ENCODE data around the gene CBFA2T3.
"Not testable (repeated sequence)": the region's sequence is repeated elsewhere in the genome, so short reads cannot be mapped to it uniquely, and the experiment has no call there.

The CBFA2T3 gene

DNA sequence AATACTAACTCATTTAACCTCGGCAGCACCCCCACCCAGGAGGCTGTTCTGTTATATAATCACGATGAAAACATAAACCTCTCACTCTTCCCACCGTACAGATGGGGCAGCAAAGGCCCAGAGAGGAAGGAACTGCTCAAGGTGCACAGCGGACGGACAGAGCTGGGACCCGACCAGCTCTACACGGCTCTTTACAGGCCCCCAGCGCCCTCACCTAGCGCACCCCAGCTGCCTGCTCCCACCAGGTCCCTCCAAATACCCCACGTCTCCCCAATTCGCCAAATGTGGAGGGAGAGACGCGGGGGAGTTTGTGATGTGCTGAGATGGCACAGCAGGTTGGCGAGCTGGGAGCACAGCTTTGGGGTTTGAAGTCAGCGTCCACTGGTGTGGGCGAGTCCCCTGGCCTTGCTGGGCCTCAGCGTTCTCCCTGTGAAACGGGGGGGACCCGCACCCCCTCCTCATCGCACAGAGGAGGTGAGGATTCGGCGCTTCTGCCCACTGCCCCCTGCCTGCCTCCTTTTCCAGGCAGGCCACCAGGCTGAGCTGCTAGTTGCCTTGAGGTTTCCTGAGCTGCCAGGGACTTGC, 54.1 kb downstream of the CBFA2T3 start:
- Histone ChIP-seq H3K27me3 (peaks cover 0 to 86% of the 10 kb centered on the region in 2 donors), H3K36me3 (no peaks in the 10 kb centered on the region), H3K27ac (no peak overlapping the region), H3K9me3 (no peaks in the 10 kb centered on the region), H3K4me3 (no peak overlapping the region), H3K4me1 (peaks cover 0 to 21% (median 14%) of the 10 kb centered on the region in 4 donors)
- intact Hi-C loops (cut with DNase I; ENCODE audit: low total_unique reads): no loop called here
- TF ChIP-seq, protein P1, sequence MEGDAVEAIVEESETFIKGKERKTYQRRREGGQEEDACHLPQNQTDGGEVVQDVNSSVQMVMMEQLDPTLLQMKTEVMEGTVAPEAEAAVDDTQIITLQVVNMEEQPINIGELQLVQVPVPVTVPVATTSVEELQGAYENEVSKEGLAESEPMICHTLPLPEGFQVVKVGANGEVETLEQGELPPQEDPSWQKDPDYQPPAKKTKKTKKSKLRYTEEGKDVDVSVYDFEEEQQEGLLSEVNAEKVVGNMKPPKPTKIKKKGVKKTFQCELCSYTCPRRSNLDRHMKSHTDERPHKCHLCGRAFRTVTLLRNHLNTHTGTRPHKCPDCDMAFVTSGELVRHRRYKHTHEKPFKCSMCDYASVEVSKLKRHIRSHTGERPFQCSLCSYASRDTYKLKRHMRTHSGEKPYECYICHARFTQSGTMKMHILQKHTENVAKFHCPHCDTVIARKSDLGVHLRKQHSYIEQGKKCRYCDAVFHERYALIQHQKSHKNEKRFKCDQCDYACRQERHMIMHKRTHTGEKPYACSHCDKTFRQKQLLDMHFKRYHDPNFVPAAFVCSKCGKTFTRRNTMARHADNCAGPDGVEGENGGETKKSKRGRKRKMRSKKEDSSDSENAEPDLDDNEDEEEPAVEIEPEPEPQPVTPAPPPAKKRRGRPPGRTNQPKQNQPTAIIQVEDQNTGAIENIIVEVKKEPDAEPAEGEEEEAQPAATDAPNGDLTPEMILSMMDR (IDR thresholded peaks at IDR 0.05): no peak
- no peak for DNase-seq

DNA sequence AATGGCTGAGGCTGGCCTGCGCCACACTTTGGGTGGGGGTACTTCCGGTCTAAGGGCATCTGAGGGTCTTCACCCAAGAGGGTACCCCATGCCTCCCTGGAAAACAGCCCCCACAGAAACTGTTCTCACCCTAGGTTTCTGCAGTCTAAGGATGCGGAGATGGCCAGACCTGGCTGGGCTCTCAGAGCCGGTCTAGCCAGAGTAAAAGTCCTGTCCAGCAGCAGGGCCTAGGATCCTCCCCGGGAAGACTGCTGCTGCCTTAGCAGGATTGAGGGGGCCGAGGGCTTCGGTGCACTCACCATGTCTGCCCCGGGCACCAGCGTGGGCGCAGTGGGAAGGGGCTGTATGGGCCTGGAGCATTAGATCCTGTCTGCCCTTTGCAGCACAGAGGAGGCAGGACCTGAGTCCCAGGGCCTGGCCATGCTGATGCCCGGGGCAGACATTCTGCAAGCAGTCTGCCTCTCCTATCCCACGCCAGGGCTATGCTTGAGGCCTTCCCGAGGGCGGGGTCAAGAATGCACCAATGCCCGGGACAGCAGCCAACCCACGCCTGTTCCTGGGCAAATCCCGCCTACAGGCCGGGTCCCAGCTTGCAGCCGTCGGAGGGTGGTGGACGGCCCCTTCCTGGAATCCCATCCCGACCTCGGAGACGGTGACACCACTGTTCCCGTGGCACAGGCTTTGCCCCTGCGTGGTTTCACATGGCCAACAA, 54.7 kb downstream of the CBFA2T3 start:
- H3K4me1 ChIP-seq: peaks cover 0 to 21% (median 14%) of the 10 kb centered on the region in 4 donors
- DNase-seq: peak; percentile 76 to 78
- H3K27me3 ChIP-seq: peaks cover 0 to 86% of the 10 kb centered on the region in 2 donors
- H3K9me3 ChIP-seq: no peaks in the 10 kb centered on the region
- no peaks in the 10 kb centered on the region for H3K36me3 ChIP-seq
- H3K27ac ChIP-seq: no peak overlapping the region
- no peak overlapping the region for H3K4me3 ChIP-seq
- intact Hi-C loops (cut with DNase I; ENCODE audit: low total_unique reads): no loop called here
- TF ChIP-seq, protein P1 (IDR thresholded peaks at IDR 0.05): no peak

DNA sequence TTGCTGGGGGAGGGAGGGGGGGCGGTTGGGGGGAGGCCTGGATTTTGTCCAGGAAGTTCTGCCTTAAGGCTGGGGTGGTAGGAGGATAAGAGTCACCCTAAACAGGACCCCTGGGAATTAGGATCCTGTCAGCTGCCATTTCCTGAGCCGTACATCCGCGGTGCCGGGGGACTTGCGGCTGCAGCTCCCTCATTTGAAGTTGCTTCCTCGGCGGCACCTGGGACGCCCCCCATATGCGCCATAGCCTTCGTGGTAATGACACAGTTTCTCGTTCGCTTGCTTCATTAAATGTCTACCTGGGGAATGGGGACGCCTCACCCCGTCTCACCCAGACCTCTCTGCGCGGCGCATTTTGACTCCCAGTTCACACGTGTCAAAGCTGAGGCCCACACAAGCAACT, 55.4 kb downstream of the CBFA2T3 start:
- H3K4me3 ChIP-seq: no peak overlapping the region
- H3K27ac ChIP-seq: no peak overlapping the region
- no peaks in the 10 kb centered on the region for H3K9me3 ChIP-seq
- H3K36me3 ChIP-seq: no peaks in the 10 kb centered on the region
- H3K27me3 ChIP-seq: peaks cover 0 to 83% of the 10 kb centered on the region in 2 donors
- peaks cover 0 to 21% (median 14%) of the 10 kb centered on the region in 4 donors for H3K4me1 ChIP-seq
- intact Hi-C loops (cut with DNase I; ENCODE audit: low total_unique reads): no loop called here
- DNase-seq: no peak
- TF ChIP-seq, protein P1 (IDR thresholded peaks at IDR 0.05): no peak

DNA sequence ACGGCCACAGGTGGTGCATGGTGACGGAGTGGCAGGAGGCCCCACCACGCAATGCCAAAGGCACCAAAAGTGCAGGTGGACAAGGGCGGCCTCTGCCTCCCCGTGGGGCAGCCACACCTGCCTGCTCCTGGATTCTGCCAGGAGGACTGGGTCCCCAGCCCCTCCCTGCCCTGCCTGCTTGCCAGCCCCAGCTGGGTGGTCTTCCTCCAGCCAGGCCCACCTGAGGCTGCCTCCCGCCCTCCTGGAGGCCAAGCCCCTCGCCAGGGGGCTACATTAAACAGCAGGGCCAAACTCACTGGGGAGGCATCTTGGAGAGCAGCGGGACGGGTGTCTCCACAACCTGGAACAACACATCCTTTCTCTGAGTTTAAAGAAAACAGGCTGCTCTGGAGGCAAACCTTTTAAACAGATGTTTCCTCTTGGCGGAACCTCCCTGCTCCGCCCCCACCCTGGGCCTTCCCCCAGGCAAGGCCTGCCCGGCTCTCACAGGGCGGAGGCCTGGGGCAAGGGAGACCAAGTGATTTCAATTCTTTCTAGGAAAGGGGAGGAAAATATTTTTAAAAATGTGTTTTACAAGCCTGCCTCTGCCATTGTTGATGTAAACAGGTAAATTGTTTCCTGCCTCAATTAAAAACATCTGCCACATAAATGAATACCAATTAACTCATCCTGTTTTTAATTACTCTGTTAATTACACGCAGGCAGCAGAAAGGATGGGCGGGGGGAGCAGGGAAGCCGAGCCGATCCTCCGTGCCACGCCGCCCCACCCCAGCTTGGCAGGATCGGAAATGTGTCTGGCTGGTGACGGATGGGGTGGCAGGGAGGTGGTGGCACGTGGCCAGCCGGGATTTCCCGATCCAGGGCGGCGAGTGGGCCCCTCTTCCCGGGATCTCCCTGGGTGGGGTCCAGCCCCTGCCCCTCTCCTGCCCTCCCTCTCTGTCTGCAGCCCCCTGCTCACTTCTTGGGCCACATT, 56.1 kb downstream of the CBFA2T3 start:
- peaks cover 0 to 21% (median 14%) of the 10 kb centered on the region in 4 donors for H3K4me1 ChIP-seq
- peak in 1 of 2 donors; percentile 65 for DNase-seq
- H3K27ac ChIP-seq: no peak overlapping the region
- no peak overlapping the region for H3K4me3 ChIP-seq
- TF ChIP-seq, protein P1 (IDR thresholded peaks at IDR 0.05): no peak
- H3K36me3 ChIP-seq: no peaks in the 10 kb centered on the region
- H3K9me3 ChIP-seq: no peaks in the 10 kb centered on the region
- H3K27me3 ChIP-seq: peaks cover 0 to 81% of the 10 kb centered on the region in 2 donors
- intact Hi-C loops (cut with DNase I; ENCODE audit: low total_unique reads): no loop called here

DNA sequence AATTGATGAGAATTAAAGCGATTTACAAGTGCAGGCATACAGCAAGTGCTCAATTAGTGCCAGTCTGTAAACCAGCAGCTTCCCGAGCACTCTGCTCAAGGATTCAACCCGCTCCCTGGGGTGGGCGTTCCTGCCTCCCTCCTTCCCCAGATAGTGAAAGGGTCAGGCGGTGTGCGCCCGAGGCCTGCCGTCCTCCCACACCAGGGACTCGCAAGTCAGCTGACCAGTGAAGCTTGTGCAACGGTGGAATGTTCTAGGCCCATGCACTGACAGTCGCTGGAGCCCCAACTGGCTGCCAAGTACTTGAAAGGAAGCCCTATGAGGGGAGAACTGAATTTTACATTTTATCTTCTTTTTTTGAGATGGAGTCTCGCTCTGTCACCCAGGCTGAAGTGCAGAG, 57.1 kb downstream of the CBFA2T3 start:
- TF ChIP-seq, protein P1 (IDR thresholded peaks at IDR 0.05): no peak
- intact Hi-C loops (cut with DNase I; ENCODE audit: low total_unique reads): no loop called here
- Histone ChIP-seq H3K4me3 (no peak overlapping the region), H3K9me3 (no peaks in the 10 kb centered on the region), H3K4me1 (peaks cover 0 to 18% (median 9%) of the 10 kb centered on the region in 4 donors), H3K27me3 (peaks cover 0 to 79% of the 10 kb centered on the region in 2 donors), H3K36me3 (no peaks in the 10 kb centered on the region), H3K27ac (no peak overlapping the region)
- DNase-seq: no peak

DNA sequence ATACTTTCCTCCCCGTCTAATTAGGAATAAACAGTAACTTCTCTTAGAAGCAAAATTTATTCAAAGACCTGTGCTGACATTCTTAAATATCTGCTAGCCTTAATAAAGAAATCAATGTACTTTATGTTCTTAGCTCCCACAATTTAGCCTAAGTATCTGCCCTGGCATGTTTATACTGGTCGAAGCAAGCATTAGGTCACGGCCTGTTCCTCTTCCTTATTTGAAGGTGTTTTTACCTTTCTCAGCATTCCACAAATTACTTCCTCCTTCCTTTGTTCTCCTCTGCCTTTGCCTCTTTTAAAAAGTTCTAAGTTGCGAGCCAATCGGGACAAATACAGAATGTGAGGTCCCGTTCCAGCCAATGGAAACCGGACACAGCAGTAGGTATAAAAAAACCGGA, 58.1 kb downstream of the CBFA2T3 start:
- DNase-seq; intact Hi-C loops (cut with DNase I; ENCODE audit: low total_unique reads); H3K27ac ChIP-seq: not testable (repeated sequence)

More for the DNA sequence above, 58.1 kb downstream of the CBFA2T3 start:
- not testable (repeated sequence) for H3K9me3 ChIP-seq, H3K4me3 ChIP-seq, H3K36me3 ChIP-seq
- Histone ChIP-seq H3K27me3 (peaks cover 0 to 78% of the 10 kb centered on the region in 2 donors), H3K4me1 (peaks cover 0 to 20% (median 10%) of the 10 kb centered on the region in 4 donors)
